H9 (cell line): Measurements from ENCODE around the gene ABT1. TPM values are rescaled to one million over a fixed set of nuclear protein-coding genes. Genes with fewer than 3 reads are reported as not detected.

Source experiments
- DNase-seq: peaks from one replicate; pipeline ENCODE4 v3.0.0-alpha.2; 2017
- H2AFZ ChIP-seq: one replicate; pipeline ENCODE4 v1.6.1; 2013; ENCODE audit warnings: mild to moderate bottlenecking, low read length, control low read depth, moderate library complexity
- H2AK5ac ChIP-seq: 2 replicates; pipeline ENCODE4 v1.6.1; 2013; ENCODE audit warnings: low read length, control low read depth, mixed read lengths; ENCODE audit not compliant: insufficient read length
- H2BK120ac ChIP-seq: one replicate; pipeline ENCODE4 v1.6.1; 2013; ENCODE audit warnings: low read depth, mild to moderate bottlenecking, low read length, control low read depth, inconsistent platforms; ENCODE audit not compliant: poor library complexity, severe bottlenecking
- H2BK12ac ChIP-seq: 2 replicates; pipeline ENCODE4 v1.6.1; 2013; ENCODE audit warnings: low read length, control low read depth, mixed read lengths, low read depth; ENCODE audit not compliant: insufficient read length
- H2BK15ac ChIP-seq: 2 replicates; pipeline ENCODE4 v1.6.1; 2013; ENCODE audit warnings: low read depth, low read length, control low read depth
- H2BK20ac ChIP-seq: one replicate; pipeline ENCODE4 v1.6.1; 2013; ENCODE audit warnings: low read depth, mild to moderate bottlenecking, low read length, control low read depth, inconsistent platforms; ENCODE audit not compliant: poor library complexity, severe bottlenecking
- H2BK5ac ChIP-seq: 2 replicates; pipeline ENCODE4 v1.6.1; 2013; ENCODE audit warnings: low read length, control low read depth, mixed read lengths; ENCODE audit not compliant: insufficient read length
- H3K14ac ChIP-seq: 2 replicates; pipeline ENCODE4 v1.6.1; 2013; ENCODE audit warnings: low read length, control low read depth; ENCODE audit not compliant: insufficient read depth
- H3K18ac ChIP-seq: 2 replicates; pipeline ENCODE4 v1.6.1; 2013; ENCODE audit warnings: low read depth, mild to moderate bottlenecking, mixed read lengths, low read length, control low read depth; ENCODE audit not compliant: insufficient read length
- H3K23ac ChIP-seq: 2 replicates; pipeline ENCODE4 v1.6.1; 2013; ENCODE audit warnings: low read length, control low read depth, mixed read lengths, low read depth; ENCODE audit not compliant: insufficient read length
- H3K23me2 ChIP-seq: 2 replicates; pipeline ENCODE4 v1.6.1; 2013; ENCODE audit warnings: low read depth, mild to moderate bottlenecking, mixed read lengths, low read length, control low read depth; ENCODE audit not compliant: insufficient read length, poor library complexity, severe bottlenecking
- H3K27ac ChIP-seq: 2 replicates; pipeline ENCODE4 v1.5.1; 2013; ENCODE audit warnings: low read length, control low read depth, mixed read lengths, low read depth; ENCODE audit not compliant: insufficient read length
- H3K27me3 ChIP-seq: 2 replicates; pipeline ENCODE4 v1.6.1; 2013; ENCODE audit warnings: low read length, control low read depth, inconsistent platforms; ENCODE audit not compliant: insufficient read depth
- H3K4ac ChIP-seq: 2 replicates; pipeline ENCODE4 v1.6.1; 2013; ENCODE audit warnings: low read depth, mild to moderate bottlenecking, control low read depth, inconsistent platforms, low read length, moderate library complexity
- H3K4me1 ChIP-seq: 2 replicates; pipeline ENCODE4 v1.6.1; 2013; ENCODE audit warnings: low read length, control low read depth, inconsistent platforms; ENCODE audit not compliant: insufficient read depth
- H3K4me2 ChIP-seq: 2 replicates; pipeline ENCODE4 v1.6.1; 2013; ENCODE audit warnings: low read length, control low read depth, mixed read lengths; ENCODE audit not compliant: insufficient read length, insufficient read depth
- H3K56ac ChIP-seq: 2 replicates; pipeline ENCODE4 v1.6.1; 2013; ENCODE audit warnings: low read depth, mild to moderate bottlenecking, mixed read lengths, low read length, control low read depth; ENCODE audit not compliant: insufficient read length
- H3K79me1 ChIP-seq: 2 replicates; pipeline ENCODE4 v1.6.1; 2013; ENCODE audit warnings: low read depth, mild to moderate bottlenecking, moderate library complexity, low read length, control low read depth, inconsistent platforms; ENCODE audit not compliant: insufficient read depth, poor library complexity, severe bottlenecking
- H3K79me2 ChIP-seq: 2 replicates; pipeline ENCODE4 v1.6.1; 2013; ENCODE audit warnings: low read length, control low read depth, inconsistent platforms; ENCODE audit not compliant: insufficient read depth
- H3K9ac ChIP-seq: 2 replicates; pipeline ENCODE4 v1.6.1; 2013; ENCODE audit warnings: low read length, control low read depth, mixed read lengths; ENCODE audit not compliant: insufficient read length; ENCODE audit errors: extremely low read depth
- H3K9me3 ChIP-seq: one replicate; pipeline ENCODE4 v1.6.1; 2013; ENCODE audit warnings: low read depth, low read length, inconsistent platforms; ENCODE audit not compliant: control insufficient read depth
- H3T11ph ChIP-seq: one replicate; pipeline ENCODE4 v1.6.1; 2013; ENCODE audit warnings: mild to moderate bottlenecking, low read length, control low read depth, inconsistent platforms
- H4K20me1 ChIP-seq: one replicate; pipeline ENCODE4 v1.6.1; 2013; ENCODE audit not compliant: control insufficient read depth, insufficient read length, insufficient read depth
- H4K5ac ChIP-seq: 2 replicates; pipeline ENCODE4 v1.6.1; 2013; ENCODE audit warnings: low read depth, mild to moderate bottlenecking, mixed read lengths, low read length, control low read depth; ENCODE audit not compliant: insufficient read length
- H4K8ac ChIP-seq: replicated peaks from 2 replicates; pipeline ENCODE4 v1.6.1; 2013; ENCODE audit warnings: low read length, control low read depth, mixed read lengths, low read depth; ENCODE audit not compliant: insufficient read length
- H4K91ac ChIP-seq: 2 replicates; pipeline ENCODE4 v1.6.1; 2013; ENCODE audit warnings: low read depth, mild to moderate bottlenecking, moderate library complexity, mixed read lengths, low read length, control low read depth; ENCODE audit not compliant: insufficient read length
- H3K27ac Mint-ChIP-seq, 3 experiments: 2 replicates in 2 of 3; 3 replicates in 1 of 3; pipeline ENCODE4 v1.8.0; 2020 to 2021; ENCODE audit warnings: mixed read lengths in 3 of 3, mild to moderate bottlenecking in 1 of 3, moderate library complexity in 1 of 3
- H3K27me3 Mint-ChIP-seq: 2 replicates; pipeline ENCODE4 v1.8.0; 2021; ENCODE audit warnings: low read depth, mild to moderate bottlenecking, moderate library complexity, mixed read lengths
- H3K36me3 Mint-ChIP-seq, 3 experiments: 2 replicates in 2 of 3; 3 replicates in 1 of 3; pipeline ENCODE4 v1.8.0; 2020 to 2021; ENCODE audit warnings: low read depth in 3 of 3, mixed read lengths in 3 of 3; ENCODE audit not compliant: insufficient read depth in 1 of 3
- H3K4me1 Mint-ChIP-seq, 2 experiments: 2 replicates each; pipeline ENCODE4 v1.8.0; 2020; ENCODE audit warnings: mixed read lengths in 2 of 2
- H3K4me3 Mint-ChIP-seq, 2 experiments: 2 replicates in 1 of 2; 3 replicates in 1 of 2; pipeline ENCODE4 v1.8.0; 2020 to 2021; ENCODE audit warnings: mild to moderate bottlenecking in 2 of 2, mixed read lengths in 2 of 2, moderate library complexity in 1 of 2
- H3K9me3 Mint-ChIP-seq, 2 experiments: 2 replicates in 1 of 2; 3 replicates in 1 of 2; pipeline ENCODE4 v1.8.0; 2020; ENCODE audit warnings: mild to moderate bottlenecking in 2 of 2, mixed read lengths in 2 of 2, moderate library complexity in 1 of 2
- CTCF ChIP-seq: fragments of 200-600 bp; sonication (generic); conservative IDR thresholded peaks from 3 replicates; pipeline ENCODE4 v1.8.0; 2021; ENCODE audit warnings: antibody characterized with exemption, mild to moderate bottlenecking
- WGBS: extraction: QIAGEN DNeasy Blood & Tissue Kit; methylation state at CpG from one replicate; pipeline ENCODE4 v1.1.7; 2013; ENCODE audit warnings: missing lambda C conversion rate, low lambda C conversion rate, mixed read lengths; ENCODE audit not compliant: insufficient read length; ENCODE audit errors: extremely low coverage; 5-methylcytosine and 5-hydroxymethylcytosine counted together
- total RNA-seq: library from RNA; stranded (reverse); gene quantifications from 2 replicates; pipeline ENCODE4 v1.2.1, GENCODE V29; 2021

The ABT1 gene
- total RNA-seq, 1 experiment from 2014 or later = 26.4 TPM

- Histone ChIP-seq H4K20me1 (no peaks in the 10 kb centered on the region), H3K9ac (peak overlapping the region; percentile 45), H3K4me1 (no peaks in the 10 kb centered on the region), H4K5ac (no peak overlapping the region), H3K9me3 (no peaks in the 10 kb centered on the region), H3K27ac (no peak overlapping the region), H3K23ac (no peak overlapping the region), H2BK120ac (no peak overlapping the region), H3K79me2 (no peaks in the 10 kb centered on the region), H2BK12ac (no peak overlapping the region), H2BK5ac (no peak overlapping the region), H3K14ac (no peak overlapping the region), H3K23me2 (peaks cover 3% of the 10 kb centered on the region), H3K18ac (no peak overlapping the region), H2AFZ (peak overlapping the region; percentile 68), H2BK15ac (no peak overlapping the region), H2AK5ac (no peak overlapping the region), H4K91ac (no peak overlapping the region), H3K56ac (no peak overlapping the region), H3T11ph (no peak overlapping the region), H4K8ac (no peak overlapping the region), H3K4ac (no peak overlapping the region), H3K4me2 (peak overlapping the region; percentile 48), H3K79me1 (no peaks in the 10 kb centered on the region), H2BK20ac (no peak overlapping the region), H3K27me3 (no peaks in the 10 kb centered on the region)
- H3K4me3 Mint-ChIP-seq = peak overlapping the region; percentile 90 to 97
- peak overlapping the region; percentile 53 to 93 (median 82); a peak in 5 of 7 replicates for H3K27ac Mint-ChIP-seq
- WGBS = no CpG with 5 or more reads among the region's 24 CpGs
- H3K27me3 Mint-ChIP-seq = peaks cover 3% of the 10 kb centered on the region; the same call in 1 of the 2 replicates
- H3K9me3 Mint-ChIP-seq = peaks cover 2 to 10% of the 10 kb centered on the region in 2 experiments; a peak in 2 of 5 replicates
- H3K36me3 Mint-ChIP-seq = no peaks in the 10 kb centered on the region; a peak in 1 of 7 replicates
- DNase-seq = peak; percentile 83
- no peak for TF ChIP-seq CTCF
- H3K4me1 Mint-ChIP-seq = peaks cover 12 to 14% of the 10 kb centered on the region in 2 experiments
Measured at GRCh38 chr6:26571592-26572296, 25.0 kb upstream of the ABT1 start.
